GM13976 (cell line): ENCODE measurements around the gene C14orf132.

ENCODE experiments used
- DNase-seq: peaks from one replicate; pipeline ENCODE4 v3.0.0; 2012; ENCODE audit warnings: low spot score
- in situ Hi-C: fragments of 300-500 bp; cut with MboI; formaldehyde crosslinking; loops from one replicate; pipeline ENCODE4 v1.12.0; 2022; ENCODE audit warnings: low sequenced_read_pairs, mixed read lengths, inconsistent platforms; ENCODE audit not compliant: unreplicated experiment
- TF ChIP-seq, protein P1 (sequence below): IDR thresholded peaks from 2 replicates; pipeline ENCODE4 v1.5.1; 2012; ENCODE audit warnings: borderline replicate concordance, mild to moderate bottlenecking; ENCODE audit not compliant: insufficient read depth; ENCODE audit errors: extremely low read depth, missing control alignments, control extremely low read depth

The C14orf132 gene

DNA sequence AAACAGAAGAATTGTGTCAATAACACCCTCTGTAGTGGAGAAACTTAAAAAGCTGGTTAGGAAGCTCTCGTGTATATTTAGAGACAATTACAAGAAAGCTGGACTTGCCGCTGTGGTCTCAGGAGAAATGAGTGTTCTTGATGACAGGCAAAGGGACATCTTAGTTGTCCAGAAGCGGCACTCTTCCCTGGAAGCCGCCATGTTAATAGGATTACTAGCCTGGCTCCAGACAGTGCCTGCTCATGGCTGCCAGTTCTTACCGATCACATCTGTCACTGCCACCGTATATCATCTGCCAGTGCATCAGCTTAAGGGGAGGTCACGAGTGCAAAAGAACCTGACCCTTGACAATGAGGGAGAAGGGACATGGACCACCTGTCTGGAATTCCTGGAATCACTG is 48.9 kb downstream of the C14orf132 start:
- in situ Hi-C loops: no loop called here
- DNase-seq: no peak
- TF ChIP-seq, protein P1, sequence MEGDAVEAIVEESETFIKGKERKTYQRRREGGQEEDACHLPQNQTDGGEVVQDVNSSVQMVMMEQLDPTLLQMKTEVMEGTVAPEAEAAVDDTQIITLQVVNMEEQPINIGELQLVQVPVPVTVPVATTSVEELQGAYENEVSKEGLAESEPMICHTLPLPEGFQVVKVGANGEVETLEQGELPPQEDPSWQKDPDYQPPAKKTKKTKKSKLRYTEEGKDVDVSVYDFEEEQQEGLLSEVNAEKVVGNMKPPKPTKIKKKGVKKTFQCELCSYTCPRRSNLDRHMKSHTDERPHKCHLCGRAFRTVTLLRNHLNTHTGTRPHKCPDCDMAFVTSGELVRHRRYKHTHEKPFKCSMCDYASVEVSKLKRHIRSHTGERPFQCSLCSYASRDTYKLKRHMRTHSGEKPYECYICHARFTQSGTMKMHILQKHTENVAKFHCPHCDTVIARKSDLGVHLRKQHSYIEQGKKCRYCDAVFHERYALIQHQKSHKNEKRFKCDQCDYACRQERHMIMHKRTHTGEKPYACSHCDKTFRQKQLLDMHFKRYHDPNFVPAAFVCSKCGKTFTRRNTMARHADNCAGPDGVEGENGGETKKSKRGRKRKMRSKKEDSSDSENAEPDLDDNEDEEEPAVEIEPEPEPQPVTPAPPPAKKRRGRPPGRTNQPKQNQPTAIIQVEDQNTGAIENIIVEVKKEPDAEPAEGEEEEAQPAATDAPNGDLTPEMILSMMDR: no peak

DNA sequence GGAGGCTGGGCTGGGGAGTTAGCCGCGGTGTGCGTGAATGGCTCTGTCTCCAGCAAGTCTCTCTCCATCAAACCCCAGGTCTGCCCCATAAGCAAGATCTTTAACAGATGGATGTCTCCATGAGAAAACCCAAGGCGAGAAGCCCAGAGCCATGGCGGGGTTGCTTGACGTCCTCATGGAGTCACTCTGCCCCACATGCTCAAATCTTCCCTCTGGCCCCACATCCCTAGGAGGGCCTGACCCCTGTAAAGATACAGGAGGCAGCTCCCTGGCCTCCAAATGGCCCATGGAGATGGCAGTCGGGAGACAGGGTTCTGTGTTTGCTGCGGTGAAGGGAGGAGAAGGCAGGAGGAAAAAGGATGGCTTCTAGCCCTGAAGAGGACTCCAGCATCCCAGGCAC is 49.3 kb downstream of the C14orf132 start:
- no peak for DNase-seq
- in situ Hi-C loops: no loop called here
- TF ChIP-seq, protein P1: no peak

DNA sequence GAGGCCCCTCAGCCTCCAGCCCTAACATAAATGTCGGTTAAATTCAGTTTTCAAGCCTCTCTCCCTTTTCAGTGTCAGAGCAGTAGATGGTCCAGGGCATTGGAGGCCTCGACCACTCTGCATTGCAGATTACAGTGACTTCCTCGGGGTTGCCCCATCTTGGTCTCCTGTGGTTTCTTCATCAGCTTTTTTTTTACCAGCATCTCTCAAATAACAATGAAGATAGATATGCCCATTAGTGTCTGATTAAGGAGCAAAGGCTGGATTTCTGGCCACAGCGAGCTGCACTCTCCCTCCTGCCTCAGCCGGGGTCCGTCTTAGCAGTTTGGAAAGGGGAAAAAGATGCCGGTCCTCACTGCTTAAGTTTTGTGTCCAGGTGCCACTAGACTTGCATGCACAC is 49.7 kb downstream of the C14orf132 start:
- in situ Hi-C loops: no loop called here
- TF ChIP-seq, protein P1: no peak
- no peak for DNase-seq

DNA sequence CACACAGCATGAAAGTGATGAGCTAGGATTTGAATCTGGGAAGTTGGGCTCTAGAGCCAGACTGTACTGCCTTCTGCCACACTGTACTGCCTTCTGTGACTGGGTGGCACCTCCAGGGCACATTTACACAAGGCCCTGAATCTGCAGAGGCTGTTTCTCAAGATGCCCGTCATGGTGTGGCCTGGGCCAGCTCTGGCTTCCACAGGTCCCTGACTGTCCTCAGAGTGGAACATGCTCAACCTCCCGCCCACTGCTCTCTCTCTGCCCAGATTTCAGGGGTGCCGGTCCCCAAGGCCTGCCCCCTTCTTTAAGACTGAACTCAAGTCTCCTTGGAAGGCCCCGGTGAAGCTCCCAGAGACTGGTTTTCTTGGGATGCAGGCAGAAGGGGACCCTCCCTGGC is 50.2 kb downstream of the C14orf132 start:
- TF ChIP-seq, protein P1: no peak
- in situ Hi-C loops: no loop called here
- no peak for DNase-seq

DNA sequence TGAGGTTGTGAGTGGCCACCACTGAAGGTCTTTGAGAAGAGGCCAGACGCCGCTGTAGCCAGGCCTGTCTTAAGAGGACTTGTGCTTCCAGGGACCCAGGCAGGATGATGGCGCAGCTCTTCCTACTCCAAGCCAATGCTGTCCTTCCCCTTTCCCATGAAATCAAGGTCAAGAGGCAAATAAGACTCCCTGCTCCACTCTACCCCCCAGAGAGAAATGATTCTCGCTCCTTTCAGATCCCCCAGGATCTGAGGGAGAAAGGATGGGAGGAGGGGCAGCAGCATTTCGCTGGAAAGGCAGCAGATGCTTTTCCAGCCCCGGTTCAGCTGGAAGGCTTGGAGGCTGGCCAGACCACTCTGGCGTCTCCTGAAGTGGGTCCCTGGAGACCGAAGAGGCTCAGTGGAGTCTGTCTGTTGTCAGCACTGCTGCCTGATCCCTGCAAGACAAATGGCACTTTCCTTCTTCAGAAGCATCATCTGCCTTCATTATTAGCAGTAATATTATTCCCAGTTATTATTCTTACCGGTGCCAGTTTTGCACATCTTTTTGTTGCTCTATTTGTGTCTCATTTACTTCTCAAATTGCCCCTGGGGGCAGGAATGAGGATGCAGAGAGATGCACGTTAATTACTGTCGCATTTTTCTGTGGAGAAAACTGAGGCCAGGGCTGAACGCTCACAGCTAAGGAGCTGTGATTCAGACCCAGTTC is 51.4 kb downstream of the C14orf132 start:
- no peak for DNase-seq

DNA sequence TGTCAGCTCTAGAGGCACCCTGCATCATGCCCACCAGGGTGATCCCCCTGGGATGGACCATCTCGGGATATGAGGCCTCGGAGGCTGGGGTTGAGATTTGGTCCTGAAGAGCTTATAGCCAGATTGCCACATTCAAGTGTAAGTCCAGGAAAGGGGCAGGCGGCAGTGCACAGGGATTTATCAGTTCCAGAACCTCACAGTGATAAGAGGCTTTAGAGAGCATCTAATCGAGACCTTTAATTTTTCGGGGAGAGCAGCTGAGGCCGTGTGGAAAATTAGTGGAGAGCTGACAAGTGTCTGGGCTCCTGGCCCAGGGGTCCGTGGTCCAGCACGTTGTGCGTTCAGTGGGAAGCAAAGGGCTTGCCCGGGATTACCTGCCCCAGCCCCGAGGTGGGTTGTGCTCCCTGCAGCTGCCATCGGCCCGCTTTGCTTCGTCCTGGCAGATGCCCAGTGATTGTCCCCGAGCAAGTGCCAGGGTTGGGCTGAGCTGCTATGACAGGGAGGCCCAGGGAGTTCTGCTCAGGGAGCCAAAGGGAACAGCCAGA is 52.1 kb downstream of the C14orf132 start:
- DNase-seq: no peak
- in situ Hi-C loops: loop anchor here (10.0 kb wide), 1 partner anchor 184 kb away; no protein-coding TSS in a partner anchor
- TF ChIP-seq, protein P1: no peak

More for the DNA sequence above, 51.4 kb downstream of the C14orf132 start:
- in situ Hi-C loops: loop anchor here (10.0 kb wide), 1 partner anchor 184 kb away; no protein-coding TSS in a partner anchor
- TF ChIP-seq, protein P1: no peak
